Pons (tissue), 1 donor: ENCODE results near the gene ZDHHC14.
"Not testable (repeated sequence)": the region's sequence is repeated elsewhere in the genome, so short reads cannot be mapped to it uniquely, and the experiment has no call there.

Experiments used
- DNase-seq: peaks from one replicate; pipeline ENCODE4 v3.0.0-alpha.2; 2016; ENCODE audit warnings: low spot score

The ZDHHC14 gene

GRCh38 chr6:157380458-157380778, 572 bp upstream of the ZDHHC14 start:
- no peak for DNase-seq

DNA sequence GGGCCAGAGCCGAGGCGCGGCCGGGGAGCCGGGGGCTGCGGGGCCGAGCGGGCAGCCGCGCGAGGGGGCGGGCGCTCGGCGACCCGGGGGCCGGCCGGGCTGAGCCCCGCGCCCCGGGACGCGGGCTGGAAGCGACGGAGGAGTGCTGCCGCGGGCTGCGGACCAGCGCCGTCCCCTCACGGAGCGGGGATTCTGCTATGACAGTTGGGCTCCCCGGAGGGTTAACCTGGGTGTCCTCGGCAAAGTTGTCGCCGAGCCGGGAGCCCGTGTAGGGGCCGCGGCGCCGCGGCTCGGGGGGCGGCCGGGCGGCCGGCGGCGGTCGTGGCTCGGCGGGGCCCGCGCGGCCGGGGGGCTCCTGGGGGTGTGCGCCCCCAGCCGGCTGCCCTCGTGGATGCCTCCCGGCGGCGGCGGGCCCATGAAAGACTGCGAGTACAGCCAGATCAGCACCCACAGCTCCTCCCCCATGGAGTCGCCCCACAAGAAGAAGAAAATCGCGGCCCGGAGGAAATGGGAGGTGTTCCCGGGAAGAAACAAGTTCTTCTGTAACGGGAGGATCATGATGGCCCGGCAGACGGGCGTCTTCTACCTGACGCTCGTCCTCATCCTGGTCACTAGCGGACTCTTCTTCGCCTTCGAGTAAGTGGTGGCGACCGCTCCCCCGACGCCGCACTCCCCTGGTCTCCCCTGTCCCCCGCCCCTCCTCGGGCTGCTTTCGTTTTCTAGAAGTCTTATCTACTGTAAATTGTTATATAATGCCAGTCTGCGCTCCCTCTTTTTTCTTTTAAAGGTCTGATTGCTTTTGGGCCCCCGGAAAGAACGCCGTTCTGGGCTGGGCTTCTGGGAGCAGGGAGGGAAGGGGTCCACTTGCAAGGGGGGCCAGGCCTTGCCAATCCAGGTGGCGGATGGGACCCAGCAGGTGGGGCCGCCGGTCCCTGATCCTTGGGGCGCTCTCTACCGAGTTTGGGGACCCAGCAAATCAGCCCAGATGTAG, 936 bp downstream of the ZDHHC14 start:
- DNase-seq, result peak; percentile 67

DNA sequence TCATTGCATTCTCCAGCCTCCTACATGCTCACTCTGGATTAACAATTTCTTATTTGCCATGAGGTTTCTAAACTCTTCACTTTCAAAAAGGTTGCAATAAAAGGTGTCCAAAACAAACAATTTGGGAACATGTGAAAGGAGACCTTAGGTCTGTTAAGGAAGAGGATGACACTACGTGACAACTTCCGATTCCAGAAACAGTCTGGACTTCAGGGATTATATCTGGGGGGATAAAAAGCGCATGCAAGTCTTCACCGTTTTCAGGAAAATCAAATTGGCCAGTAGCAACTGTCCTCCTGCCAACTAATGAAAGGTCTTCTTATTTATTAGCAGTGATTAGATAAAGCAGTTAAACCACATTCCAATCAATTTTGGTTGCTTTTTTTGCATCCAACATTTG, 1.8 kb downstream of the ZDHHC14 start:
- DNase-seq, result no peak

- no peak for DNase-seq
Observed at GRCh38 chr6:157383471-157383870, 2.5 kb downstream of the ZDHHC14 start.

DNA sequence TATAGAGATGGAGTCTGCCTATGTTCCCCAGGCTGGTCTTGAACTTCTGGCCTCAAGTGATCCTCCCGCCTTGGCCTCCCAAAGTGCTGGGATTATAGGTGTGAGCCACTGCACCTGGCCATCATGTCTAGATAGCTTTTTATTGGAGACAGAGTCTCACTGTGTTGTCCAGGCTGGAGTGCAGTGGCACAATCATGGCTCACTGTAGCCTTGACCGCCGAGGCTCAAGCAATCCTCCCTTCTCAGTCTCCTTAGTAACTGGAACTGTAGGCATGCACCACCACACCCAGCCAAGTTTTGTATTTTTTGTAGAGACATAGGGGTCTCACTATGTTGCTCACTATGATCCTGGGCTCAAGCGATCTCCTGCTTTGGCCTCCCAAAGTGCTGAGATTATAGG, 4.0 kb downstream of the ZDHHC14 start:
- not testable (repeated sequence) for DNase-seq

DNA sequence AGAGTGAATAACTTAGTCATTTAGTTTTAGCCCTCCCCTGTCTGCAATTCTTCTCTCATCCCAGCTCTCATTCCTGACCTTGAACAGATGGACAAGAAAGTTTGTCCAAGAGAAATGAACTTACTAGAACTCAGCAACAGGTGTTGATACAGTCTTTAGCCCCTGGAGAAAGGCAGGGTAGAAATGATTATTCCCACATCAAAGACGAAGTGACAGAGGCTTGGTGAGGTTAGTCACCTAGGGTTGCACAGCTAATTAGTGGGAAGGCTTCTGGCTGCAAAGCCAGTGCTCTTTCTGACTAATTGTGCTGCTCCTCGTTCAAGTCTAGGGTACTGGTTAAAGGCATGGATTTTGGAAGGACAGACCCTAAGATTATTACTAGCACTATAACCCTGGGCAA, 4.5 kb downstream of the ZDHHC14 start:
- DNase-seq, result no peak

- DNase-seq, result no peak
Observed at GRCh38 chr6:157386023-157386422, 5.0 kb downstream of the ZDHHC14 start.

- DNase-seq, result no peak
Observed at GRCh38 chr6:157386454-157386853, 5.5 kb downstream of the ZDHHC14 start.

GRCh38 chr6:157388924-157389323, 7.9 kb downstream of the ZDHHC14 start:
- no peak for DNase-seq

DNA sequence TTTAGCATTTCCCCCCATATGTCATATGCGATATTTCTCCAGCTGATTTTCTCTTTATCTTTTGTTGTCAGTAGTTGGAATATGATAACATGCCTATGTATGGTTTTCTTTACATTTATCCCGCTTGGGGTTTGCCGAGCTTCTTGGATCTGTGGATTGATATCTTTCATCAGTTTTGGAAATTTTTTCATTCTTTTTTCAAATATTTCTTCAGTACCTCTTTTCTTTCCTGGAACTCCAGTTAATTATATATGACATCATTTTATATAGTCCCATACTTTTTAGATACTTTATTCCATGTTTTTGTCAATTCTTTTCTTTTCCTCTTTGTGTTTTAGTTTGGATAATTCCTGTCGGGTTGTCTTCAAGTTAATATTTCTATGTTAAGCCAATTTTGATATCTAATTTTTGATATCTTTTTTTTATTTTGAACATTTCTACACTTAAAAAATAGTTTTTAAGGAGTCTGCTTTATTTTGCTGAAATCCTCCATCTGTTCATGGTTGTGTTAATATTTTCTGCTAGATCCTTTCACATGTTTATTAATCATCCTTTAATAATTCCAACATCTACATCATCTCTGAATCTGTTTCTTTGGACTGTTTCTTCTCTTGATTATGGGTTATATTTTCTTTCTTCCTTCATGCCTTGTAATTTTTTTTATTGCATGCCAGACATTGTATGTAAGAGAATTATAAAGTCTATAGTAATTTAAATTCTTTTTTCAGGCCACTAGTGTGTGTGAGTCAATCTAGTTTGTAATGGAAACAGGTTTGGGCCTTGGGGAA, 9.5 kb downstream of the ZDHHC14 start:
- DNase-seq, result no peak

DNA sequence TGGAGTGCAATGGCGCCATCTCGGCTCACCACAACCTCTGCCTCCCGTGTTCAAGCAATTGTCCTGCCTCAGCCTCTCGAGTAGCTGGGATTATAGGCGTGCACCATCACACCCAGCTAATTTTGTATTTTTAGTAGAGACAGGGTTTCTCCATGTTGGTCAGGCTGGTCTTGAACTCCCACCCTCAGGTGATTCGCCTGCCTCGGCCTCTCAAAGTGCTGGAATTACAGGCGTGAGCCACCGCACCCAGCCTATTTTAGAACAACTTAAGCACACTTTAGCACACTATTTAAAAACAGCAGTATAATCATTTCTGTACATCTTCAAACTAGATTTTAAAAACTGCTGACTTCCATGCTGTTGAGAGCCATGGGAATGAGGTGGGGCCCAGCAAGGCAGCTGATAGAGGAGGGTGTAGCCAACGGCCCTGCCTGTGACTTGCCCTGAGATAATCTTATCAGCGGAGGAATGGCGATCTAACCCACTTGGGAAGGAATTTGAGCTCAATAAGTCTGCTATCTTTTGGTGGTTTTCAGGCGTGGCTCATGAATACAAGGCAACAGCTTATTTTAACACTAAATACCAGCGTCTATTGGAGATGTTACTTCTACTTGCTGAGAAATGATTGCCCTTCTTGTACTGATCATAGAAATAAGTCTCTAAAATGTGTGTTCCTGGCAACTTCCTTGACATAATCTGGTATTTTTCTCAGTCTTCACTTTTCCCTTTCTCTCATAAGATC, 12.1 kb downstream of the ZDHHC14 start:
- DNase-seq, result no peak

DNA sequence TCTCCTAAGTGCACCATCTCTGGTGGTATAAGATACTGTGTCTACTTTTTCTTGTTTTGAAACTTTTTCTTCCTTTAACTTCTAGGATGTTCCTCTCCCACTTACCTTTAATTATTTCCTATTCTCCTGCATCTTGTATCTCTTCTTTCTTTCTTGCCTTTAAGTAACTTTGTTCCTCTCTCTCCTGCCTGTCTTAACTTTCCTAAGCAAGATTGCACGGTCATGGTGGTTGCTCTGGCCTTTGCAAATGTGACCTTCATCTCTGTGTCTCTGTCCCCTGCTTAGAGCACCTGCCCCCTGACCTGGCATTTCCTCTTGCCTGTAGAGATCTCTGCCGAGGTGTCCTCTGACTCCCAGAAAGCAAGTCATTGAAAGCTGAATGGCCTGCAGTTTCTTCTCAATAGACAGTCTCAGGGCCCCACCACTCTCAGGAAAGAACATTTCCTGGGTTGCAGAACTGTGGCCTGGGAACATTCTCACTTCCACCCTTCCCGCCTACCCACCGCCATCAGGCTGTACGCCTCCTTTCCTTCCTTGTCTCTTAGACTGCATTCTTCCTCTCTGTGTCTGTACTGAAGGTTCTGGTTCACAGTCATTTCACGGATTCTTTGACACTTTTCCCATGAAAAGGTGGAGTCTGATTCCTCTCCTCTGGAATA, 12.8 kb downstream of the ZDHHC14 start:
- no peak for DNase-seq

- not testable (repeated sequence) for DNase-seq
Observed at GRCh38 chr6:157395199-157395598, 14.2 kb downstream of the ZDHHC14 start.

- DNase-seq, result no peak
Observed at GRCh38 chr6:157396026-157396425, 15.0 kb downstream of the ZDHHC14 start.

GRCh38 chr6:157397660-157398059, 16.7 kb downstream of the ZDHHC14 start:
- DNase-seq, result no peak

DNA sequence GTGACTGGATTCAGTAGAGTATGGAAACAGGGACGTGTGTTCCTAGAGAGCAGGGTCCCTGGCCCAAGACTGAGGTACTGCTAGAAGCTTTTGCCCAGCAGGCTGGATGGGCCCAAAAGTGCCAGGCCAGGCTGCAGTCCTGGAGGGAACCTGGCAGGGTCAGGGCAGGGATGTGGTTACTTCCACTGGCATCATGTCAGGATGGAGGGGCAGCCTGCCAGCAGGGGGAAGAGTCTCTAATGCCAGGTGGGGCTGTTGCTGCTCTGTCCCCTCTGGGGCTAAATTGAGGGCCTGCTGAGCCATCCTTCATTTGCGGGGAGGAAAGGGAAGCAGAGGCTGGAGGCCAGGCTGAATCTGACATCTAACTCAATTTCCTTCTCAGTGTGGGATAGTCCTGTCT, 17.2 kb downstream of the ZDHHC14 start:
- DNase-seq, result no peak

DNA sequence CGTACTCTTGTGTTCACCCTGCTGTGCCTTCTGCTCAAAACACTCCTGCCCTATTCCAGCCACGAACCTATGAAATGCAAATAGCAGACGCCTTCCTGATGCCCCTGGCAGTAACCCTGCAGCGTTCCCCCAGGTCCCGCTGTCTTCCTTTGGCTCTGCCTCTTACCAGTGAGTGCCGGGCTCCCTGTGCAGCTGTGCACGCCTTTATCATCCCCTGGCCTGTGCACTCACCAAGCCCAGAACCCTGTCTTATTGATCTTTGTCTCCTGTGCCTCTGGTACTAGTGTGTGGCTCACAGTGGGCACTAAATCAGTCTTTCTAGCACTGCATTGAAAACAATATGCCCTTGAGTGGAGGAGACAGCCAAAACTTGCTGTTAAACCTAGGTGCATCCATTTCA, 19.7 kb downstream of the ZDHHC14 start:
- DNase-seq, result no peak

DNA sequence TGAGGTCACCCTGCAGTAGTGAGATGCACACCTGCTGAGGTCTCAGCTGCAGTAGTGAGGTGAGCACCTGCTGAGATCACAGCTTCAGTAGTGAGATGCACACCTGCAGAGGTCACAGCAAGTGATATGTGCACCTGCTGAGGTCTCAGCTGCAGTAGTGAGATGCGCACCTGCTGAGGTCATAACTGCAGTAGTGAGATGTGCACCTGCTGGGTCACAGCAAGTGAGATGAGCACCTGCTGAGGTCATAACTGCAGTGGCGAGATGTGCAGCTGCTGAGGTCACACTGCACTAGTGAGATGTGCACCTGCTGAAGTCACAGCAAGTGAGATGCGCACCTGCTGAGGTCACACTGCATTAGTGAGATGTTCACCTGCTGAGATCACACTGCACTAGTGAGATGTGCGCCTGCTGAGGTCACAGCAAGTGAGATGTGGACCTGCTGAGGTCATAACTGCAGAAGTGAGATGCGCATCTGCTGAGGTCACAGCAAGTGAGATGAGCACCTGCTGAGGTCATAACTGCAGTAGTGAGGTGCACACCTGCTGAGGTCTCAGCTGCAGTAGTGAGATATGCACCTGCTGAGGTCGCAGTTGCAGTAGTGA, 20.8 kb downstream of the ZDHHC14 start:
- DNase-seq, result no peak

DNA sequence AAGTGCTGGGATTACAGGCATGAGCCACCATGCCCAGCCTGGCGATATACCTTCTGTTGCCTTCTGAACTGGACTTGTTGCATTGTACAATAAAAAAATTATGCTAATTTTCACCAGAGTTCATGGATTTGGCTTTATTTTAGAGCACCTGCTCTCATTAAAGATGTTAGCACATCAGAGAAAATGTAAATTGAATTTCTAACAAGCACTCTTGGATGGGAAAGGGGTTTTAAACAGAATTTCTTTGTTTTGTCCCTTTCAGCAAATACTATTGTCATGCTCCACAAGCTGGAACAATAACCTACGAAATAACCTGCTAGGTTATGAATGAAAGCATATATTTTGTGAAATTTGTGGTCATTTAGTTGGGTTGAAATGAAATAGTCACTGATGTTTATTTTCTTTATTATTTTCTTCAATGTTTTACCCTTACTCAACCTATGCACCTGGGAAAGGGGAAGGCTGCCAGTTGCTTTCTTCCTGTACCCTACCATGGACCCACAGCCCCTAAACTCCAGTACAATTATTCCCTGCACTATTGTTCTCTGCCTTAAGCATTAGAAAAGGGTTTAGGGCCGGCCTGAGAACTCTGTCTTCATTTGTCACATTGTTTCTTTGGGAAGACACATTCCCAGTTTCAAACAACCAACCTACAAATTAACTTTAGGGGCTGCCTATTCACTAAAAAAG, 22.2 kb downstream of the ZDHHC14 start:
- DNase-seq, result no peak

DNA sequence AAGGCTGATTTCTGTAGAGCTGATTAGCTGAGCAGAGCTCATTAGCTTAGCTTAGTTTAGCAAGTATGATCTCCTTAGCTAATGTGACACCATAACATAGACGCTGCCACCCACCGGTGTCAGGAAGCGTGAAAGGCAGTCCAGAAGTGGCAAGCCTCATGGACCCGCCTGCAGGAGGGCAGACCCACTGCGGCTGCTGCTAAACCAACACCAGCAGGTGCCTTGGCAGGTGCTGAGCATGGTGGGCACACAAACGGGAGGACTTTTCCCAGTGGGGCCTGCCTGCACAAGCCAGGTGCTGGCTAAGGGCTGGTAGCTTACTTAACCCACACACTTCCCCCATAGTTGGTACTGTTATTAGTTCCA, 22.7 kb downstream of the ZDHHC14 start:
- no peak for DNase-seq

GRCh38 chr6:157405986-157406385, 25.0 kb downstream of the ZDHHC14 start:
- no peak for DNase-seq
